ENCODE data around the gene RTN3. TPM values are rescaled to one million over a fixed set of nuclear protein-coding genes. Genes with fewer than 3 reads are reported as not detected.

RTN3 gene
- total RNA-seq, 4 donors from 2014 or later, result 78.4 to 115 (median 94.2) TPM

- Histone ChIP-seq H3K27ac (no peak overlapping the region), H3K4me3 (no peak overlapping the region), H3K9me3 (no peaks in the 10 kb centered on the region), H3K4me1 (no peaks in the 10 kb centered on the region), H3K27me3 (no peaks in the 10 kb centered on the region), H3K36me3 (no peaks in the 10 kb centered on the region)
- no peak for ATAC-seq
- WGBS, 2 donors (ENCODE audit: low coverage in 1 of 2), result 67 to 70% methylated on average over 8 to 9 of the region's 9 CpGs
- TF ChIP-seq POLR2A (IDR thresholded peaks at IDR 0.05), result no peak
- no peak for TF ChIP-seq CTCF (IDR thresholded peaks at IDR 0.05)
- no peak for TF ChIP-seq POLR2AphosphoS5 (IDR thresholded peaks at IDR 0.05)
- TF ChIP-seq EP300 (IDR thresholded peaks at IDR 0.05), result no peak
These were observed 124.6 kb downstream of the RTN3 start for GRCh38 chr11:63805844-63806415.

Small RNAs within 50 kb of the gene (small RNA-seq; reads per million reads assigned to genes)
- gene AP000753.3 (0 reads per million in 4 donors), gene RN7SL596P (0 reads per million in 4 donors)

Other genes with a start within 250 kb of the RTN3 start
- gene PLAAT5, start 190.3 kb upstream of the RTN3 start, total RNA-seq, result 1 to 10 TPM; 3.4 to 8.3 (median 5.5) TPM
- gene LGALS12, start 175.4 kb upstream of the RTN3 start, total RNA-seq, result 1 to 10 TPM in 1 of 4 donors, under 1 TPM in 1, not detected in 2; 0.47 to 2.0 TPM
- gene PLAAT4, start 144.7 kb upstream of the RTN3 start, total RNA-seq, result 10 to 100 TPM; 18.0 to 40.5 (median 35.9) TPM
- not detected for gene PLAAT2, start 118.1 kb upstream of the RTN3 start, total RNA-seq
- gene PLAAT3, start 67.1 kb upstream of the RTN3 start, total RNA-seq, result 10 to 100 TPM; 45.9 to 69.1 (median 53.2) TPM
- gene ATL3, start 10.1 kb upstream of the RTN3 start, total RNA-seq, result 100 to 1,000 TPM; 155 to 221 (median 202) TPM
- gene ZFTA, start 87.3 kb downstream of the RTN3 start, total RNA-seq, result 10 to 100 TPM; 13.2 to 31.8 (median 24.5) TPM
- 10 to 100 TPM; 14.3 to 18.6 (median 15.5) TPM for gene SPINDOC, start 132.0 kb downstream of the RTN3 start, total RNA-seq
- gene MARK2, start 157.6 kb downstream of the RTN3 start, total RNA-seq, result 10 to 100 TPM; 17.4 to 42.5 (median 23.8) TPM
- gene RCOR2, start 235.7 kb downstream of the RTN3 start, total RNA-seq, result under 1 TPM in 3 of 4 donors, not detected in 1; 0.16 to 0.74 (median 0.58) TPM

All from gastroesophageal sphincter (tissue), 4 donors.